Measurements from ENCODE around the gene MOSPD3.

DNA sequence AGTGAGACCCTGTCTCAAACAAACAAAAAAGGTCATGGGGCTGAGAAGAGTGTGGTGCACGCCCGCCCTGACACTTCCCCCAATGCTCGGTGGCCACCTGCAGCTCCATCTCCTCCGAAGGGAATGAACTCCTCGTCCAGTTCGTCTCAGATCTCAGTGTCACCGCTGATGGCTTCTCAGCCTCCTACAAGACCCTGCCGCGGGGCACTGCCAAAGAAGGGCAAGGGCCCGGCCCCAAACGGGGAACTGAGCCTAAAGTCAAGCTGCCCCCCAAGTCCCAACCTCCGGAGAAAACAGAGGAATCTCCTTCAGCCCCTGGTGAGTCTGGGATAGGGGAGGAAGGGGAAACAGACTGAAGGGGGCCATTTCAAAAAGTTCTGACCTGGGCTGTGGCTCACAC, 6.0 kb upstream of the MOSPD3 start:
- TF ChIP-seq POLR2AphosphoS5 (IDR thresholded peaks at IDR 0.05; ENCODE audit: low read depth) (no peak), EZH2phosphoT487 (IDR thresholded peaks at IDR 0.05; ENCODE audit: unreplicated experiment) (no peak), EZH2 (IDR thresholded peaks at IDR 0.05; ENCODE audit: low read depth, unreplicated experiment) (no peak)
- TF ChIP-seq, protein P1, sequence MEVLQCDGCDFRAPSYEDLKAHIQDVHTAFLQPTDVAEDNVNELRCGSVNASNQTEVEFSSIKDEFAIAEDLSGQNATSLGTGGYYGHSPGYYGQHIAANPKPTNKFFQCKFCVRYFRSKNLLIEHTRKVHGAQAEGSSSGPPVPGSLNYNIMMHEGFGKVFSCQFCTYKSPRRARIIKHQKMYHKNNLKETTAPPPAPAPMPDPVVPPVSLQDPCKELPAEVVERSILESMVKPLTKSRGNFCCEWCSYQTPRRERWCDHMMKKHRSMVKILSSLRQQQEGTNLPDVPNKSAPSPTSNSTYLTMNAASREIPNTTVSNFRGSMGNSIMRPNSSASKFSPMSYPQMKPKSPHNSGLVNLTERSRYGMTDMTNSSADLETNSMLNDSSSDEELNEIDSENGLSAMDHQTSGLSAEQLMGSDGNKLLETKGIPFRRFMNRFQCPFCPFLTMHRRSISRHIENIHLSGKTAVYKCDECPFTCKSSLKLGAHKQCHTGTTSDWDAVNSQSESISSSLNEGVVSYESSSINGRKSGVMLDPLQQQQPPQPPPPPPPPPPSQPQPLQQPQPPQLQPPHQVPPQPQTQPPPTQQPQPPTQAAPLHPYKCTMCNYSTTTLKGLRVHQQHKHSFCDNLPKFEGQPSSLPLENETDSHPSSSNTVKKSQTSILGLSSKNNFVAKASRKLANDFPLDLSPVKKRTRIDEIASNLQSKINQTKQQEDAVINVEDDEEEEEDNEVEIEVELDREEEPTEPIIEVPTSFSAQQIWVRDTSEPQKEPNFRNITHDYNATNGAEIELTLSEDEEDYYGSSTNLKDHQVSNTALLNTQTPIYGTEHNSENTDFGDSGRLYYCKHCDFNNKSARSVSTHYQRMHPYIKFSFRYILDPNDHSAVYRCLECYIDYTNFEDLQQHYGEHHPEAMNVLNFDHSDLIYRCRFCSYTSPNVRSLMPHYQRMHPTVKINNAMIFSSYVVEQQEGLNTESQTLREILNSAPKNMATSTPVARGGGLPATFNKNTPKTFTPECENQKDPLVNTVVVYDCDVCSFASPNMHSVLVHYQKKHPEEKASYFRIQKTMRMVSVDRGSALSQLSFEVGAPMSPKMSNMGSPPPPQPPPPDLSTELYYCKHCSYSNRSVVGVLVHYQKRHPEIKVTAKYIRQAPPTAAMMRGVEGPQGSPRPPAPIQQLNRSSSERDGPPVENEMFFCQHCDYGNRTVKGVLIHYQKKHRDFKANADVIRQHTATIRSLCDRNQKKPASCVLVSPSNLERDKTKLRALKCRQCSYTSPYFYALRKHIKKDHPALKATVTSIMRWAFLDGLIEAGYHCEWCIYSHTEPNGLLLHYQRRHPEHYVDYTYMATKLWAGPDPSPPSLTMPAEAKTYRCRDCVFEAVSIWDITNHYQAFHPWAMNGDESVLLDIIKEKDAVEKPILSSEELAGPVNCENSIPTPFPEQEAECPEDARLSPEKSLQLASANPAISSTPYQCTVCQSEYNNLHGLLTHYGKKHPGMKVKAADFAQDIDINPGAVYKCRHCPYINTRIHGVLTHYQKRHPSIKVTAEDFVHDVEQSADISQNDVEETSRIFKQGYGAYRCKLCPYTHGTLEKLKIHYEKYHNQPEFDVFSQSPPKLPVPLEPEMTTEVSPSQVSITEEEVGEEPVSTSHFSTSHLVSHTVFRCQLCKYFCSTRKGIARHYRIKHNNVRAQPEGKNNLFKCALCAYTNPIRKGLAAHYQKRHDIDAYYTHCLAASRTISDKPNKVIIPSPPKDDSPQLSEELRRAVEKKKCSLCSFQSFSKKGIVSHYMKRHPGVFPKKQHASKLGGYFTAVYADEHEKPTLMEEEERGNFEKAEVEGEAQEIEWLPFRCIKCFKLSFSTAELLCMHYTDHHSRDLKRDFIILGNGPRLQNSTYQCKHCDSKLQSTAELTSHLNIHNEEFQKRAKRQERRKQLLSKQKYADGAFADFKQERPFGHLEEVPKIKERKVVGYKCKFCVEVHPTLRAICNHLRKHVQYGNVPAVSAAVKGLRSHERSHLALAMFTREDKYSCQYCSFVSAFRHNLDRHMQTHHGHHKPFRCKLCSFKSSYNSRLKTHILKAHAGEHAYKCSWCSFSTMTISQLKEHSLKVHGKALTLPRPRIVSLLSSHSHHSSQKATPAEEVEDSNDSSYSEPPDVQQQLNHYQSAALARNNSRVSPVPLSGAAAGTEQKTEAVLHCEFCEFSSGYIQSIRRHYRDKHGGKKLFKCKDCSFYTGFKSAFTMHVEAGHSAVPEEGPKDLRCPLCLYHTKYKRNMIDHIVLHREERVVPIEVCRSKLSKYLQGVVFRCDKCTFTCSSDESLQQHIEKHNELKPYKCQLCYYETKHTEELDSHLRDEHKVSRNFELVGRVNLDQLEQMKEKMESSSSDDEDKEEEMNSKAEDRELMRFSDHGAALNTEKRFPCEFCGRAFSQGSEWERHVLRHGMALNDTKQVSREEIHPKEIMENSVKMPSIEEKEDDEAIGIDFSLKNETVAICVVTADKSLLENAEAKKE (CRISPR knock-in tag; IDR thresholded peaks at IDR 0.05): no peak
- TF ChIP-seq, protein P2, sequence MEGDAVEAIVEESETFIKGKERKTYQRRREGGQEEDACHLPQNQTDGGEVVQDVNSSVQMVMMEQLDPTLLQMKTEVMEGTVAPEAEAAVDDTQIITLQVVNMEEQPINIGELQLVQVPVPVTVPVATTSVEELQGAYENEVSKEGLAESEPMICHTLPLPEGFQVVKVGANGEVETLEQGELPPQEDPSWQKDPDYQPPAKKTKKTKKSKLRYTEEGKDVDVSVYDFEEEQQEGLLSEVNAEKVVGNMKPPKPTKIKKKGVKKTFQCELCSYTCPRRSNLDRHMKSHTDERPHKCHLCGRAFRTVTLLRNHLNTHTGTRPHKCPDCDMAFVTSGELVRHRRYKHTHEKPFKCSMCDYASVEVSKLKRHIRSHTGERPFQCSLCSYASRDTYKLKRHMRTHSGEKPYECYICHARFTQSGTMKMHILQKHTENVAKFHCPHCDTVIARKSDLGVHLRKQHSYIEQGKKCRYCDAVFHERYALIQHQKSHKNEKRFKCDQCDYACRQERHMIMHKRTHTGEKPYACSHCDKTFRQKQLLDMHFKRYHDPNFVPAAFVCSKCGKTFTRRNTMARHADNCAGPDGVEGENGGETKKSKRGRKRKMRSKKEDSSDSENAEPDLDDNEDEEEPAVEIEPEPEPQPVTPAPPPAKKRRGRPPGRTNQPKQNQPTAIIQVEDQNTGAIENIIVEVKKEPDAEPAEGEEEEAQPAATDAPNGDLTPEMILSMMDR (conservative IDR thresholded peaks at IDR 0.05; ENCODE audit: low read depth in 2 of 2): no peak
- TF ChIP-seq, protein P3, sequence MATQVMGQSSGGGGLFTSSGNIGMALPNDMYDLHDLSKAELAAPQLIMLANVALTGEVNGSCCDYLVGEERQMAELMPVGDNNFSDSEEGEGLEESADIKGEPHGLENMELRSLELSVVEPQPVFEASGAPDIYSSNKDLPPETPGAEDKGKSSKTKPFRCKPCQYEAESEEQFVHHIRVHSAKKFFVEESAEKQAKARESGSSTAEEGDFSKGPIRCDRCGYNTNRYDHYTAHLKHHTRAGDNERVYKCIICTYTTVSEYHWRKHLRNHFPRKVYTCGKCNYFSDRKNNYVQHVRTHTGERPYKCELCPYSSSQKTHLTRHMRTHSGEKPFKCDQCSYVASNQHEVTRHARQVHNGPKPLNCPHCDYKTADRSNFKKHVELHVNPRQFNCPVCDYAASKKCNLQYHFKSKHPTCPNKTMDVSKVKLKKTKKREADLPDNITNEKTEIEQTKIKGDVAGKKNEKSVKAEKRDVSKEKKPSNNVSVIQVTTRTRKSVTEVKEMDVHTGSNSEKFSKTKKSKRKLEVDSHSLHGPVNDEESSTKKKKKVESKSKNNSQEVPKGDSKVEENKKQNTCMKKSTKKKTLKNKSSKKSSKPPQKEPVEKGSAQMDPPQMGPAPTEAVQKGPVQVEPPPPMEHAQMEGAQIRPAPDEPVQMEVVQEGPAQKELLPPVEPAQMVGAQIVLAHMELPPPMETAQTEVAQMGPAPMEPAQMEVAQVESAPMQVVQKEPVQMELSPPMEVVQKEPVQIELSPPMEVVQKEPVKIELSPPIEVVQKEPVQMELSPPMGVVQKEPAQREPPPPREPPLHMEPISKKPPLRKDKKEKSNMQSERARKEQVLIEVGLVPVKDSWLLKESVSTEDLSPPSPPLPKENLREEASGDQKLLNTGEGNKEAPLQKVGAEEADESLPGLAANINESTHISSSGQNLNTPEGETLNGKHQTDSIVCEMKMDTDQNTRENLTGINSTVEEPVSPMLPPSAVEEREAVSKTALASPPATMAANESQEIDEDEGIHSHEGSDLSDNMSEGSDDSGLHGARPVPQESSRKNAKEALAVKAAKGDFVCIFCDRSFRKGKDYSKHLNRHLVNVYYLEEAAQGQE (IDR thresholded peaks at IDR 0.05; ENCODE audit: unreplicated experiment): no peak

Data from GM23338 (cell line).